ENCODE data around the gene MBD3L1.

MBD3L1 gene
- 0 to 0.08 (median 0) reads per million in 18 experiments for total RNA-seq

DNA sequence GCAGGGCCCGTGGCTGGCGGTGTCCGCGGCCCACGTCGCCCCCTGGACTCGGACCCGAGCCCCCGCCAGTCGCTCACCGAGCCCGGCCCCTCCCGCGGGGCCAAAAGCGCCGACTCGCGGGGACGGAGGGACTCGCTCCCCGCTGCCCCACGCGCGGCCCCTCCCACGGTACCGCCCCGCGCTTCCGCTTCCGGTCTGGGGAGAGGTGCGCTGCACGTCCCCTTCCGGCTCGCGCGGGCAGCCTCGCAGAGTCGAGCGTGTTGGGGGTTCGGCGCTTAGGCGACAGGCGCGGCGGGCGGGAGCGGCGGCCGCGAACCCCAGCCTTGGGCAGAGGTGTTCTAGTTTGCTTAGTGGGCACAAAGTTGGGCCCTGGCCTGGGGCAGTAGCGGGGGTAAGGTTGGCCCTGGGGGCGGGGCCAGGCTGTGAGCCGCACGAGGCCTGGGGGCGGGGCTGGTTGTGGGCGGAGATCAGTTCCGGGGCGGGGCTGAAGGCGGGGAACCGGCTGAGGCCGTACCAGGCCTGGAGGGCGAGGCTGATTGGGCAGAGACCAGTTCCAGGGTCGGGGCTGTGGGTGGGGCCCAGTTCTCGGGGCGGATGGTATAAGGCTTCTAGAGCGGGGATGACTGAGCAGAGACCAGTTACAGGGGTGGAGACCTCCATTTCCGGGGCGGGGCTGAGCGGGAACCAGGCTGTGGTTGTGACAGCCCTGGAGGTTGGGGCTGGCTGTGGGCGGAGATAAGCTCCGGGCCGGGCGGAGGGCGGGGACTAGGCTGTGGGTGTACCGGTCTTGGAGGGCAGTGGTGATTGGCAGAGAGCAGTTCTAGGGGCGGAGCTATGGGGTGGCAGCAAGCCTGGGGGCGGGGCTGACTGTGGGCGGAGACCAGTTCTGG lies at the start of gene MBD3L1, which contains the start of gene ZNF558:
TSS of gene MBD3L1 (plus strand) at position 246 of the 890 bp plus-strand sequence. CDS start 10,302 bp downstream, outside the sequence.
TSS of gene ZNF558 (minus strand) at position 173 of the 890 bp plus-strand sequence. CDS start 9,645 bp downstream, outside the sequence.
- DNase-seq, result peak; percentile 97 to 99

DNA sequence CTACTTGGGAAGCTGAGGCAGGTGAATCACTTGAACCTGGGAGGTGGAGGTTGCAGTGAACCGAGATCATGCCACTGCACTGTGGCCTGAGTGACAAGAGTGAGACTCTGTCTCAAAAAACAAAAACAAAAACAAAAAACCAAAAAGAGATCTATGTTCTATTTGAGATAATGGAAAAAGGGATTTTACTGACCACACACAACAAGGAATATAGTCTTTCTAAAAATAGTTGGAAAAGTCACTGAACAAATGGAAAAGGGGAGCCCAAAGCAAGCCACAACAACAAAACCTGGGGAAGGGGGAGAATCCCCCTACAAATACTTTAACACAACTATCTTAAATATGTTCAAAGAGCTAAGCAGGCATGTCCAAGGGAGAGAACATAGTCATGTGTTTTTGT lies 37.4 kb upstream of the MBD3L1 start:
- DNase-seq, result no peak

DNA sequence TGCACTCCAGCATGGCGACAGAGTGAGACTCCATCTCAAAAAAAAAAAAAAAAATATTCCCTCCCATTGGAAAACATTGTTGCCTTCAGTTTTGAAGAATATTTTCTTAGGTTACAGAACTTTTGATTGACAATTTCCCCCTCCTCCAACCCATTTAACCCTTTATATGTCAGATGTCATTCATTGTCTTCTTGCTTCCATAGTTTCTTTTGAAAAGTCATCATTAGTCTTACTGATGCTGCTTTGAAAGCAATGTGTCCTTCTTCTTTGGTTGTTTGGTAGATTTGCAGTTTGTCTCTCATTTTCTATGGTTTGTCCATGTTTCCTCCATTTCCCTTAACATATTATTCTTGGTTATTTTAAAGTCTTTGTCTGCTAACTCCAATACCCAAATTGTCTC lies 25.5 kb upstream of the MBD3L1 start:
- no peak for DNase-seq

DNA sequence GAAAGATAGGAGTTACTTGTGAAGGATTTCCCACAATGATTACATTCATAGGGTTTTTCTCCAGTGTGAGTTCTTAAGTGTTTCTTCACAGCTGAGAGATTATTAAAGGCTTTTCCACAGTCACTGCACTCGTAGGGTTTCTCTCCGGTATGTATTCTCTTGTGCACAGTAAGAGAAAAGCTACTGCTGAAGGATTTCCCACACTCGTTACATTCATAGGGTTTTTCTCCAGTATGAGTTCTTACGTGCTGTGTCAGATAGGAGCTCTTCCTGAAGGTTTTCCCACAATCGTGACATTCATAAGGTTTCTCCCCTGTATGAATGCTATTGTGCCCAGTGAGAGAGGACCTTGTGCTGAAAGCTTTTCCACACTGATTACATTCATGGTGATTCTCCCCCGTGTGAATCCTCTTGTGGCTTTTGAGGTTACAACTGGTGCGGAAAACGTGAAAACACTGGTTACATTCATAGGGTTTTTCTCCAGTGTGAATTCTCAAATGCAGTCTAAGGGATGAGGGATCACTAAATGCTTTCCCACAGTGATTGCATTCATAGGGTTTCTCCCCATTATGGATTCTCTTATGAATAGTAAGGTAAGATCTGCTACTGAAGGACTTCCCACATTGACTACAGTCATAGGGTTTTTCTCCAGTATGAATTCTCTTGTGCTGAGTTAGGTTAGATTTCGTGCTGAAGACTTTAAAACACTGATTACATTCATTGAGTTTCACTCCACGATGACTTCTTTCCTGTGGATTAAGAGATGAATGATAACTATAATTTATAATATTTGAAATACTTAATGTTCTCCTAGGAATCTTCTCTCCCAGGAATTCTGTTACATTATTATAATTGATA lies 20.6 kb upstream of the MBD3L1 start:
- peak in 1 of 2 donors; percentile 10 for DNase-seq

DNA sequence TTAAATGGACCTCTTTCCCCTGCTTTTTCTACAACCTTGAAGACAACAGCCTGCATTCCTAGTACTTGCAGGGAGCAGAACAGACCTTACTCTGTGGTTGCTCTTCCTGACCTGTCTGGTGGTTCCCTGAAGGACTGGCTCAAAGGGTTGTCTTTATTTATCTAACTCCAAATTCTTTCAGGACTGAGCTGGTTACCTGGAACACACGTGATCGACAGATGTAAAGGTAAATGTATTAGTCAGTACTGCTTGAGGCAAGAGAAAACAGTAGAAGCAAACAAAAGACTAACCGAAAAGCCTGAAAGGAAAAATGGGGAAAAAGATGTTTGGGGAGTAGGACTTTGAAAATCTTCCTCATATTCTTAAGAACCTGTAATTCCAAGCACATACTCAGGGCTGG lies 18.0 kb upstream of the MBD3L1 start:
- no peak for DNase-seq

DNA sequence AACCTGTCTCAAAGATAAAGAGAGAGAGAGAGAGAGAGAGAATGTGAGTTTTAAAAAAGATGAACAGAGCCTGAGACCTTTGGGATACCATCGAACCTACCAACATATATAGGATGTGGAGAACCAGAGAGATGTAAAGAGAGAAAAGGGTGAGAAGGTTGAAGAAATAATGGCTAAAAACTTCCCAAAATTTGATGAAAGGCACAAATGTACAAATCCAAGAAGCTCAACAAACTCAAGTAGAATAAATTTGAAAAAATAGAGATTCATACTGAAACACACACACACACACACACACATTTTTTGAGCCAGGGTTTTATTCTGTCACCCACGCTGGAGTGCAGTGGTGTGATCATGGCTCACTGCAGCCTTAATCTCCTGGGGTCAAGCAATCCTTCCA lies 16.4 kb upstream of the MBD3L1 start:
- DNase-seq, result no peak

DNA sequence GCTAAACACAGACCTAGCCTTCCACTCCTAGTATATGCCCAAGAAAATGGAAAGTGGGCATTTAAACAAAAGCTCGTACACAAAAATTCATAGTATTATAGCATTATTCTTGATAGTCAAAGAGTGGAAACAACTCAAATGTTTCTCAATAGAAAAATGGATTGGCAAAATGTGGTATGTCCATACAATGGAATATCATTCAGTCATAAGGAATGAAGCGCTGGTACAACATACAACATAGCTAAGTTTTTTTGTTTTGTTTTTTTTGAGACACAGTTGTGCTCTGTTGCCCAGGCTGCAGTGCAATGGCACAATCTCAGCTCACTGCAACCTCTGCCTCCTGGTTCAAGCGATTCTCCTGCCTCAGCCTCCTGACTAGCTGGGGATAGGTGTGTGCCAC lies 11.9 kb upstream of the MBD3L1 start:
- no peak for DNase-seq

DNA sequence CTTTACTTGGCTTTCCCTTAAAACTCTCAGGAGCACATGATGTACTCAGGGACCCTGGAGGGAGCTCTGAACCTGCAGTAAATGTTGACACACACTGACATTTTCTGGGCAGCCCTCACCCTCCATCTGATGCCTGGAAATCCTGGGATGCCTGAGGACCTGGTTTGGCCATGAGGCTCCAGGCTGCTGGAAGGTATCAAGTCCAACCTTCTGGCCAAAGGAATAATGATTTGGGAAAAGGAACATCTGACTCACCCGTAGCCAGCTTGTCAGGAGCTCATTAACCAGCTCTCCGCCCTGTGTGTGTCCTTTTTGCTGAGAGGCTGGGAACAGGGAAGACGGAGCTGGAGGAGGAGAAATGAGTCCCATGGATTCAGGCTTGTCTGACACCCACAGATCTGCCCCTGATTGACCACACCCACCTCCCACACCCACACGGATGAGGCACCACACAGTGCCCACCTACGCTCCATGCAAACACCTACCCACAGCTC lies 10.4 kb upstream of the MBD3L1 start:
- no peak for DNase-seq

DNA sequence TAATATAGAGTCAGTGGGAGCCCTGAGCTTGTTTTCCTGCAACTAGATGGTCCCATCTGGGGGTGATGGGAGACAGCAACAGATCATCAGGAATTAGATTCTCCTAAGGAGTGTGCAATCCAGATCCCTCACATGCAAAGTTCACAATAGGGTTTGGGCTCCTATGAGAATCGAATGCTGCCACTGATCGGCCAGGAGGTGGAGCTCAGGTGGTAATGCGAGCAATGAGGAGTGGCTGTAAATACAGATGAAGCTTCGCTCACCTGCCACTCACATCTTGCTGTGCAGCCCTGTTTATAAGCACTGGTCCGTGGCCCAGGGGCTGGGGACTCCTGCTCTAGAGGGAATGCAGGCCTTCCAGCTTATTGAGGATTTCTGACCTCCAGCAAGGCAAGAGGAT lies 5.8 kb upstream of the MBD3L1 start:
- no peak for DNase-seq

DNA sequence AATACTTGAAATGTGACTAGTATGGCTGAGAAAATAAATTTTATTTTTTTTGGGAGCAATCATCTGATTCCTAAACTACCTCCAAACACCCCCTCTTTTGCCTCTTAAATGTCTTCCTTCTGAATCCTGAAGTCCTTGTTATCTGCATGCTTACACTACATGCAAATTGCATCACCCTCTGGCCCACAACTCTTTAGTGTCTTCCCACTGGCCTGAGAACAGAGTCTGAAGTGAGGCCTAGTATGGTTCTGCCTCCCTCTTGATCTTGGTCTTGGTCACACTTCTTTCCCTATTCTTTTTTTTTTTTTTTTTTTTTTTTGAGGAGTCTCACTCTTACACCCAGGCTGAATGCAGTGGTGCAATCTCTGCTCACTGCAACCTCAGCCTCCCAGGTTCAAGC lies 4.9 kb upstream of the MBD3L1 start:
- DNase-seq, result no peak

DNA sequence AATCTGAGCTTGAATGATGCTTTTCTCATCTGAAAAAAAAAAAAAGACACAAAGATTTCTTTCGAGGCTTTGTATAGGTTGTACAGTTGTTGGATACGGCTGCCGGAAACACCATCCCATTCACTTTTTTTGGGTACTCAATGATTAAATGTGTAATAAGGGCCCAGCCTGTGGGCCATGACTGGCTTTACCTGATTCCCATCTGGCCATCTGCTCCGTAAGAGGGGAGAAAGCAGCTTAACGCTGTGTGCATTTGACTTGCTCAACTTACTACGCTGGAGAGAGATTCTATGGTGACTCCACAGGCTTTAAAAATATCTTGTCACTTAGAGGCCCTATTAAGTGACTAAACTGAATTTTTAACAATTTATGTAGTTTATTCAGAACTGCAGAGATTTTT lies 804 bp upstream of the MBD3L1 start:
- no peak for DNase-seq

DNA sequence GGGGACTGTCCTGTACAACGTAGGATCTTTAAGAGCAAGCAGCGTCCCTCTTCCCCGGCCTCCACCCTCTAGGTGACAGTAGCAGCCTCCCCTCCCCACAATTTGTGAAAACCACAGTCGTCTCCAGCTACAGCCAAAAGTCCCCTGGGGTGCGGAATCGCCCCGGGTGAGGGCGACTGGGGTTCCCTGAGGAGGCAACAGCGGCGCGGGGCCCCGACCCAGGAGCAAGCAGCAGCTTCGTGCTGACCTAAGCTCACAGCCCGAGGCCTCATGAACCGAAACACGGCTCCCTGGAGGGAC lies 395 bp upstream of the MBD3L1 start:
- DNase-seq, result no peak

DNA sequence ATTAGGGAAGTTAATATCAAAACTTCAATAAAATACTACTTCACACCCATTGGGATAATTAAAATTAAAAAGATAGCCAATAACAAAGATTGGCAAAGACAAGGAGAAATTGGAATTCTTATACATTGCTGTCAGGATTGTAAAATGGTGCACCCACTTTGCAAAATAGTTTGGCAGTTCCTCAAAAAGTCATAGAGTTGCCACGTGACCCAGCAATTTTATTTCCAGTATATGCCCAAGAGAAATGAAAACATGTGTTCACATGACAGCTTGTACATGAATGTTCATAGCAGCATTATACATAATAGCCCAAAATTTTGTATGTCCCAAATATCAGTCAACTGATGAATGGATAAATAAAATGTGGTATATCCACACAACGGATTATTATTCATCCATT lies 3.3 kb downstream of the MBD3L1 start:
- peak in 1 of 2 donors; percentile 11 for DNase-seq

DNA sequence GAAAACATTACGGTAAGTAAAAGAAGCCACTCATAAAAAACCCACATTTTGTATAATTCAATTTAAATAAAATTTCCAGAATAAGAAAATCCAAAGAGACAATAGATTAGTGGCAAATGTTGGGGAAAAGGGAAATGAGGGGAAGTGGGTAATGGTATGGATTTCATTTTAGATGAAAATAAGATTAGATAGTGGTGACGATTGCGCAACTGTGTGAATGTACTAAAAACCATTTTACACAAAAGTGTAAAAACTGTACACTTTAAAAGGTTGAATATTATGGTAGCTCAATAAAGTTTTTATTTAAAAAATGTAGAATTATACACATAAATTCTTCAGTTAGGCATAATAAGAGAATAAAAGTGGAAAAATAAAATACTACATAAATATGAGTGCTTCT lies 3.7 kb downstream of the MBD3L1 start:
- DNase-seq, result no peak

DNA sequence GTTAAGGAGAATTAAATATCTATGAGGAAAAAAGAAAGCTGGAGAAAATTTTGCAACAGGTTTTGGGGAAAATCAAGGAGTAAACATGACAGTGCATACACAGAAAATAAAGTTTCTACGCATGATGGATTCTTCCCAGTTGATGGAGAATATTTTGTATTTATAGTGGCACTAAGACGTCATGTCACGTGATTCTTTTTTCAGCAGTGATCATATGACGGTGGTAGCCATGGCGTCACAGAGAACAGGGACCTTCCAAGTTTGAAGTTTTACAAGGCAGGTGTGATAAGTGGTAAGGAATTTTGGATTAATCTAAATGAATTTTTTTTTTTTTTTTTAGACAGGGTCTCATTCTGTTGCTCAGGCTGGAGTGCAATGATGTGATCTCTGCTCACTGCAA lies 8.5 kb downstream of the MBD3L1 start:
- no peak for DNase-seq

DNA sequence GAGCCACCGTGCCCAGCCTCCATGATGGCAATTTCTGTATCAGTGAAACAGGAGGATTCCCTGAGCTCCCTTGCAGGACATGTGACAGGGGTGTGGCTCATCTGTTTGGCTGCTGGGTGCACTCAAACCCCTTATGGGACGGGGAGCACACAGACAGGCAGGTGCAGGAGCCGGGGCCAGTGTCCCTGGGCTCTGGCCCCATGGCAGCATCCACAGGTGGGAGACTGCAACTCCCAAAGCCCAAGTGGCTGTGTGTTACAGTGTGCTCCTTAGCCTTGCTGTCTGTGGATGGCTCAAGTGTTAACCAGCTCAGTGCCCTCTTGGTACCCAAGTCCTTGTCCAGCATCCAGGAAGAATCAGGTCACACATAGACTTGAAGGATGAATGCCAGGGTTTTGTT lies 14.6 kb downstream of the MBD3L1 start:
- DNase-seq, result no peak

DNA sequence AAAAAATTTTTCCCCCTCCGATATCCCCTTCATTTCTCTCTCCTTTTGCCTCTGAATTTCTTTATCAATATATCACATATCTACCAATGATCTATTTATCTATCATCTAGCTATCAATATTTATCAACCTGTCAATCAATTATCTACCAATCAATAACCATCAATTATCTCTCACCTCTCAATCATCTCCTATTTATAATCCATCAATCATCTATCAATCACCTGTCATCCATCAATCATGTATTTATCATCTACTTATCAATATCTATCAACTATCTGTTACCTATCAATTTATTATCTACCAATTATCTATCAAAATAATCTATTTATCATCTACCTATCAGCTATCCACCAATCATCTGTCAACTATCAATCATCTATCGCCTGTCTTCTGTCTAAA lies 17.1 kb downstream of the MBD3L1 start:
- DNase-seq, result no peak

DNA sequence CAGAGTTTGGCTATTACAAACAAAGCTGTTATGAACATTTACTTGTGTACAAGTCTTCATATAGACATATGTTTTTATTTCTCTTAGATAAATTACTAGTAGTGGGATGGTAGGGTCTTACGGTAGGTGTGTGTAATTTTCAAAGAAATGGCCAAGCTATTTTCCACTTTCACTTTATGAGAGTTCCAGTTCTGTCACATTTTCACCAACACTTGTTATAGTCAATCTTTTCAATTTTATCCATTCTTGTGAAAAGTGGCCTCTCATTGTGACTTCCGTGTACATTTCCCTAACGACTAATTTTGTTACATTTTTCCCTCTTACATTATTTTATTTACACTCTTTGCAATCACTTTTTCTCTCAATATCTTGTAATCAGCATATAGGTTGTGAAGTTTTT lies 18.3 kb downstream of the MBD3L1 start:
- DNase-seq, result no peak

DNA sequence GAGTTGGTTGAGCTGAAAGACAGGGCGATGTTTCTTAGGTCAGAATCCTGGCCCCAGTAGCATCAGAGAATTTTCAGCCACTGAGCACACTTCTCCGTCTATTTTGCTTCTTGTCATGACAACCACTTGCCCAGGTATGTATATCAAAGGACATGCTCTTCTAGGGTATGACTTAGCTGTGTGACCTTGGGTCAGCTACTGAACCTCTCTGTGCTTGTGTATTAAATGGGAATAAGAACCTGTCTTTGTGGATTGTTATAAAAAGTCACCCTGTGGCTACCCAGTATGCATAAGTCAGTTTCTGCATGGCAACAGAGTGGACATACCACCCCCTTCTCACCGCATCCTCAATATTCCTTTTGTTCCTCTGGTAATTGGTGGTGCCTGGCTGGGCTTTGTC lies 26.1 kb downstream of the MBD3L1 start:
- no peak for DNase-seq

DNA sequence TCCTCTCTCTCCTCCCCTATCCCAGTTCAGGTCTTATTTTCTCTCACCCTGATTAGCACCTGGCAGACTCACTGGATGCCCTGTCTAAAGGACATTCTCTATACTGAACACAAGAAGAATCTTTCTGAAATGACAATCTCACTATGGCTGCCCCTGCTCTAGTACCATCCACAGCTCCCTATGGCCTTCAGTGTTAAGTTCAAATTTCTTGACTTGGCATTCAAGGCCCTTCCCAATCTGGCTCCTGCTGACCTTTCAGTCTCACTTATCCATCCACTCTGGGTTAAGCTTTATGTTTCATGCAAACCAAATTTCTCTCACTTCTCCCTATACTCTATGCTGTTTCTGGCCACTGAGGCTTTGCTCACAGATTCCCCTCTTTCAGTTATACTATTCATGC lies 34.2 kb downstream of the MBD3L1 start:
- no peak for DNase-seq

DNA sequence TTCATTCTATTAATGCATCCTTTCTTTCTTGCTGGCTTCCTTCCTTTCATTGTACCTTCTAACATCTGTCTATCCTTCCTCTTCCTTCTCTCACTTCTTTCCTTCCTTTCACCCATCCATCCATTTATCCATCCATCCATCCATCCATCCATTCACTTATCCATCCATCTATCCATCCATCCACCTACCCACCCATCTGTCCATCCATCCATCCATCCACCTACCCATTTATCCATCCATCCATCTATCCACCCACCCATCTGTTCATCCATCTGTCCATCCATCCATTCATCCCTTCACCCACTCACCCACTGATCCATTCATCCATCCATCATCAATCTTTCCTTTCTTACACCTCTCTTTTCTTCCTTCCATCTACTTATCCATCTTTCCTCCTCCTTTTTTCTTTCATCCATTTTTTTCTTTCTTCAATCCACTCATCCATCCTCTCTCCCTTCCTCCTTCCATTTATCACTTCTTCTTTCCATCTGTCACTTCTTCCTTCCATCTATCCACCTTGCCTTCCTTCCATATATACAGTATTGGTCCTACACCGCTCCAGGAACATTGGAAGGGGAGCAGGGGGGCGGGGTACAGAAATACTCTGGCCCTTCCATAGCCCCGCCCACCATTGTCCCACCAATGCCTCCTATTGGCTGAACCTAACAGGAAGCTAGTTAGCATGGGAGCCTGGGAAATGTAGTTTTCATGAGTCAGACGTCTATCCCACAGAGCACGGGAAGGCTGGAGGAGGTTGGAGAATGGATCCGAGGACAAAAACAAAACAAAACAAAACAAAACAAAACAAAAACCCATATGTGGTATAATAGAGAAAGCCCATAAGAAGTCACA lies 45.9 kb downstream of the MBD3L1 start:
- no peak for DNase-seq

DNA sequence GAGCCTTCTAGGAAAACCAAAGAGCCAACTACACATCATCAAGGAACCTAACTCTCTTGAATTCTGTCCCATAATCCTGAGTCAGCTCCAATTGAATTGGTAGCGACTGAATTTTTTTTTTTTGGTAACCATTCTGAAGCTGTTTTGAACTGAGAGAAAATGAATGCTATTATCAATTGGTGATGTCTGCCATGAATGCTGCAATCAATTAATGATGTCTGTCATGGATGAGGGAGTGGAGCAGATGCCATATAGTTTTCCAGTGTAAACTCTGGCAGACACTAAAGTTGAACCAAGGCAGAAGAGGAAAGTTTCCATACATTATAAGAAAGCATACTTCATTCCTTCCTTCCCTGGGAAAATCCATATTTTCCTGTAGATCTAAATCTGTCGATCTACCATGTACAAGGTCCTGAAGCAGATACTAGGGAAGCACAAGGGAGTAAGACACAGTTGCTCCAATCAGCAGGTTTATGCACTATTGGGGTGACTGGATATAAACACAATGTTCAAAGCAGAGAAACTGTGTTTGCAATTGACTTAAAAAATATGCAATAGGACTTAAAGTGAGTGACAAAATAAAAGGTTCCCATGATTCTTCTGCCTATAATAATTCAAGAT lies 48.8 kb downstream of the MBD3L1 start:
- no peak for DNase-seq

All from inflammatory macrophage (primary cell).